B cell (primary cell): ENCODE measurements around the gene BMPR1A. TPM values are rescaled to one million over a fixed set of nuclear protein-coding genes. Genes with fewer than 3 reads are reported as not detected.

Experiments used
- ATAC-seq: fragments of 200-7000 bp; cut with Tn5 transposase; one replicate; pipeline ENCODE4 v1.10.0; 2021; ENCODE audit warnings: low read depth, mild to moderate bottlenecking, moderate number of reproducible peaks, moderate library complexity
- CTCF ChIA-PET: fragments of 350-600 bp; sonication (Branson Sonifier 250); formaldehyde crosslinking; loops from one replicate; lab custom pipeline; 2021; ENCODE audit warnings: antibody characterized with exemption, inconsistent platforms; lab: Charles Lee
- POLR2A ChIA-PET: fragments of 350-600 bp; sonication (Branson Sonifier 250); formaldehyde crosslinking; loops from one replicate; lab custom pipeline; 2021; ENCODE audit warnings: antibody characterized with exemption; lab: Charles Lee
- DNase-seq: peaks from one replicate; pipeline ENCODE4 v3.0.0; 2013
- H2AFZ ChIP-seq: 2 replicates; pipeline ENCODE4 v1.6.1; 2012; ENCODE audit warnings: mild to moderate bottlenecking, low read depth, low read length; ENCODE audit not compliant: insufficient read depth, poor library complexity, severe bottlenecking
- H3K27ac ChIP-seq, 2 donors: 1 replicate in 1 of 2; 2 replicates in 1 of 2; pipeline ENCODE4 v1.5.1; 2012 to 2013; ENCODE audit warnings: low read length in 2 of 2, mild to moderate bottlenecking in 2 of 2, moderate library complexity in 1 of 2
- H3K27me3 ChIP-seq, 4 experiments: fragments of 200-600 bp in 1 of 4; sonication (generic) in 1 of 4; replicated peaks in 1 of 4; 1 replicate in 2 of 4; 2 replicates in 2 of 4; pipeline versions ENCODE4 v1.6.1 to v1.7.0; 2013 to 2016; ENCODE audit warnings: low read length in 3 of 4, mild to moderate bottlenecking in 2 of 4, mixed read lengths in 1 of 4, moderate library complexity in 1 of 4; ENCODE audit not compliant: insufficient read depth in 4 of 4, control insufficient read depth in 3 of 4; ENCODE audit errors: control extremely low read depth in 1 of 4
- H3K36me3 ChIP-seq, 2 experiments: replicated peaks in 1 of 2; 1 replicate in 1 of 2; 2 replicates in 1 of 2; pipeline versions ENCODE4 v1.6.1 to v1.7.1; 2013; ENCODE audit warnings: low read length in 1 of 2; ENCODE audit not compliant: insufficient read depth in 2 of 2, control insufficient read depth in 1 of 2; ENCODE audit errors: control extremely low read depth in 1 of 2, extremely low read depth in 1 of 2
- H3K4me1 ChIP-seq, 2 donors: fragments of 200-600 bp in 1 of 2; sonication (generic) in 1 of 2; 1 replicate in 1 of 2; 2 replicates in 1 of 2; pipeline versions ENCODE4 v1.5.1 to v1.6.1; 2013 to 2017; ENCODE audit warnings: low read length in 2 of 2; ENCODE audit not compliant: control insufficient read depth in 2 of 2, insufficient read depth in 2 of 2
- H3K4me2 ChIP-seq: replicated peaks from 2 replicates; pipeline ENCODE3; 2012; ENCODE audit warnings: mild to moderate bottlenecking, low read depth, low read length; ENCODE audit not compliant: poor library complexity, severe bottlenecking
- H3K4me3 ChIP-seq, 5 experiments: fragments of 200-600 bp in 1 of 5; sonication (generic) in 1 of 5; 1 replicate in 3 of 5; 2 replicates in 2 of 5; pipeline versions ENCODE4 v1.5.1 to v1.7.0; 2011 to 2016; ENCODE audit warnings: low read length in 4 of 5, mild to moderate bottlenecking in 4 of 5, low read depth in 2 of 5, control low read depth in 1 of 5, moderate library complexity in 1 of 5; ENCODE audit not compliant: insufficient read depth in 1 of 5; ENCODE audit errors: control extremely low read depth in 1 of 5, extremely low read depth in 1 of 5
- H3K79me2 ChIP-seq: fragments of 200-600 bp; sonication (generic); one replicate; pipeline ENCODE4 v1.6.0; 2016; ENCODE audit warnings: low read length; ENCODE audit not compliant: control insufficient read depth, insufficient read depth
- H3K9ac ChIP-seq: fragments of 200-600 bp; sonication (generic); 2 replicates; pipeline ENCODE4 v1.6.1; 2017; ENCODE audit warnings: mild to moderate bottlenecking, low read length, moderate library complexity
- H3K9me3 ChIP-seq, 3 donors: one replicate each; pipeline versions ENCODE4 v1.6.1 to v1.7.1; 2013; ENCODE audit warnings: low read length in 2 of 3; ENCODE audit not compliant: control insufficient read depth in 2 of 3, insufficient read depth in 1 of 3; ENCODE audit errors: control extremely low read depth in 1 of 3
- H4K20me1 ChIP-seq: 2 replicates; pipeline ENCODE4 v1.6.0; 2012; ENCODE audit warnings: mild to moderate bottlenecking, low read length; ENCODE audit not compliant: insufficient read depth, control insufficient read depth, poor library complexity, severe bottlenecking
- H3K27ac Mint-ChIP-seq: one replicate; pipeline ENCODE4 v1.8.0; 2021; ENCODE audit warnings: mixed read lengths
- H3K27me3 Mint-ChIP-seq: one replicate; pipeline ENCODE4 v1.8.0; 2021; ENCODE audit warnings: mixed read lengths
- H3K4me1 Mint-ChIP-seq: one replicate; pipeline ENCODE4 v1.8.0; 2021; ENCODE audit warnings: mixed read lengths
- H3K4me3 Mint-ChIP-seq: one replicate; pipeline ENCODE4 v1.8.0; 2021; ENCODE audit warnings: mixed read lengths
- H3K9me3 Mint-ChIP-seq: one replicate; pipeline ENCODE4 v1.8.0; 2022; ENCODE audit warnings: mixed read lengths; ENCODE audit not compliant: insufficient read depth
- EZH2 ChIP-seq: IDR thresholded peaks from 2 replicates; pipeline ENCODE4 v1.6.1; 2012; ENCODE audit warnings: borderline replicate concordance, low read depth, mild to moderate bottlenecking, moderate library complexity, low read length; ENCODE audit not compliant: insufficient read depth, poor library complexity, severe bottlenecking
- WGBS: methylation state at CpG from one replicate; pipeline ENCODE4 v1.1.5; 2013; ENCODE audit warnings: missing lambda C conversion rate; ENCODE audit not compliant: insufficient coverage; 5-methylcytosine and 5-hydroxymethylcytosine counted together
- intact Hi-C: fragments of 100-400 bp; cut with micrococcal nuclease; formaldehyde crosslinking; loops from one replicate; pipeline ENCODE4 v1.10.0; 2022
- polyA plus RNA-seq: library from polyadenylated mRNA; depleted of rRNA; stranded (reverse); fragments of >200 nt; gene quantifications from 2 replicates; pipeline ENCODE4 v1.2.3, GENCODE V29; 2012
- total RNA-seq, 2 donors: library from RNA; stranded (reverse); fragments of 120-200 nt in 1 of 2; gene quantifications; 1 replicate in 1 of 2; 2 replicates in 1 of 2; pipeline versions ENCODE4 v1.2.3 to v1.2.4, GENCODE V29; 2013 to 2022
- TF ChIP-seq, protein P1 (sequence below): fragments of 200-600 bp; IDR thresholded peaks from one replicate; pipeline ENCODE4 v1.8.0; 2022; ENCODE audit warnings: antibody characterized with exemption, mild to moderate bottlenecking

The BMPR1A gene
- total and polyA plus RNA-seq, 2 donors (not counting 1 experiment from before 2014, with no cell fraction given) = 1.9 to 15.1 TPM

DNA sequence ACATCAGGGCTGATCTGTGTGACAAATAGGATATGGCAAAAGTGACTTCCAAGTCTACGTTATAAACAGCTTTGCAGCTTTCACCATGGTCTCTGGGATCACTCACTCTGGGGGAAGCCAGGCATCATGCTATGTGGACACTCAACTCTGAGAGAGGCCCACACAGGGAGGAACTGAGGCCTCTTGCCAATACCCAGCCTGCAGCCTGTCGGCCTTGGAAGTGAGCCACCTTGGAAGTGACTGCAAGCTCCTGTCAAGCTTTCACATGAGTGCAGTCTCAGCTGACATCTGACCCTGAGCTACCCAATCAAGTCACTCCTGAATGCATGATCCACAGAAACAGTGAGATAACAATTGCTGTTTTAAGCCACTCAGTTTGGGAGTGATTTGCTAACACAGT, 144.5 kb downstream of the BMPR1A start:
- Histone ChIP-seq H3K4me3 (no peak overlapping the region), H3K79me2 (no peaks in the 10 kb centered on the region), H3K4me1 (no peaks in the 10 kb centered on the region), H4K20me1 (no peaks in the 10 kb centered on the region), H3K4me2 (no peak overlapping the region), H2AFZ (no peak overlapping the region), H3K9ac (no peak overlapping the region), H3K27me3 (no peaks in the 10 kb centered on the region), H3K36me3 (no peaks in the 10 kb centered on the region), H3K27ac (no peak overlapping the region), H3K9me3 (no peaks in the 10 kb centered on the region)
- no peak overlapping the region for H3K27ac Mint-ChIP-seq
- H3K9me3 Mint-ChIP-seq = no peaks in the 10 kb centered on the region
- no peak overlapping the region for H3K4me3 Mint-ChIP-seq
- H3K4me1 Mint-ChIP-seq = no peaks in the 10 kb centered on the region
- intact Hi-C loops = no loop called here
- WGBS = 68% methylated on average over 2 of the region's 2 CpGs
- CTCF ChIA-PET = interaction anchor here (0.9 to 4.3 kb wide), 11 partner anchors 9 to 501 kb away, joined by 3 to 68 read pairs (median 4); no protein-coding TSS in a partner anchor
- no peak for TF ChIP-seq EZH2
- H3K27me3 Mint-ChIP-seq = no peaks in the 10 kb centered on the region
- DNase-seq (no peak), ATAC-seq (no peak)
- POLR2A ChIA-PET = interaction anchor here (0.6 kb wide), 1 partner anchor 503 kb away, joined by 4 read pairs; no protein-coding TSS in a partner anchor

DNA sequence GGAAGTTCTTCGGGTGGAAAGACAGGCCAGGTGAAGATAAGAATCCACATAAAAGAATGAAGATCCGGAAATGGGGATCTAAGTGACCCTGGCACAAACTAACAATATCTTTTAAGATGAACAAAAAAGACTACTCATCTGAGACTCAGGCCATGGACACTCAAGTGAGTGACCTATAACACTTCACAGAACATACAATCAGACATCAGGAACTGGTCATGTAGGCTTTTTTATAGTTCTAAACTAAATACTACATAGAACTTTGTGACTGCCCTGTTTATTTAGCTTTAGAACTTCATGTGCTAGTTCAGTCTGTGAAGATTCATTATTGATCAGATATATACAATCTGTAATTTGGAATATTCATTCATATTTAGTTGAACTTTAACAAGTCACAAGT, 148.2 kb downstream of the BMPR1A start:
- intact Hi-C loops = no loop called here
- ChIA-PET CTCF (no interaction called here), POLR2A (no interaction called here)
- Histone ChIP-seq H3K27me3 (no peaks in the 10 kb centered on the region), H3K4me1 (no peaks in the 10 kb centered on the region), H3K36me3 (no peaks in the 10 kb centered on the region), H3K27ac (no peak overlapping the region), H3K4me2 (no peak overlapping the region), H3K9me3 (peaks cover 0 to 8% (median 3%) of the 10 kb centered on the region in 3 donors), H3K79me2 (no peaks in the 10 kb centered on the region), H4K20me1 (no peaks in the 10 kb centered on the region), H2AFZ (no peak overlapping the region), H3K4me3 (no peak overlapping the region), H3K9ac (no peak overlapping the region)
- TF ChIP-seq, protein P1, sequence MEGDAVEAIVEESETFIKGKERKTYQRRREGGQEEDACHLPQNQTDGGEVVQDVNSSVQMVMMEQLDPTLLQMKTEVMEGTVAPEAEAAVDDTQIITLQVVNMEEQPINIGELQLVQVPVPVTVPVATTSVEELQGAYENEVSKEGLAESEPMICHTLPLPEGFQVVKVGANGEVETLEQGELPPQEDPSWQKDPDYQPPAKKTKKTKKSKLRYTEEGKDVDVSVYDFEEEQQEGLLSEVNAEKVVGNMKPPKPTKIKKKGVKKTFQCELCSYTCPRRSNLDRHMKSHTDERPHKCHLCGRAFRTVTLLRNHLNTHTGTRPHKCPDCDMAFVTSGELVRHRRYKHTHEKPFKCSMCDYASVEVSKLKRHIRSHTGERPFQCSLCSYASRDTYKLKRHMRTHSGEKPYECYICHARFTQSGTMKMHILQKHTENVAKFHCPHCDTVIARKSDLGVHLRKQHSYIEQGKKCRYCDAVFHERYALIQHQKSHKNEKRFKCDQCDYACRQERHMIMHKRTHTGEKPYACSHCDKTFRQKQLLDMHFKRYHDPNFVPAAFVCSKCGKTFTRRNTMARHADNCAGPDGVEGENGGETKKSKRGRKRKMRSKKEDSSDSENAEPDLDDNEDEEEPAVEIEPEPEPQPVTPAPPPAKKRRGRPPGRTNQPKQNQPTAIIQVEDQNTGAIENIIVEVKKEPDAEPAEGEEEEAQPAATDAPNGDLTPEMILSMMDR = no peak
- TF ChIP-seq EZH2 = no peak
- ATAC-seq (no peak), DNase-seq (no peak)
- WGBS = 94% methylated on average over 2 of the region's 2 CpGs
- Mint-ChIP-seq H3K4me1 (no peaks in the 10 kb centered on the region), H3K9me3 (peaks cover 3% of the 10 kb centered on the region), H3K27me3 (no peaks in the 10 kb centered on the region), H3K4me3 (no peak overlapping the region), H3K27ac (no peak overlapping the region)
